Skeletal muscle satellite cell (primary cell): ENCODE results near the gene NDC1.

Experiments
- H3K27me3 ChIP-seq: 2 replicates; pipeline ENCODE4 v1.7.0; 2013; ENCODE audit warnings: low read length; ENCODE audit not compliant: control insufficient read depth, insufficient read depth
- H3K36me3 ChIP-seq: 2 replicates; pipeline ENCODE4 v1.7.0; 2013; ENCODE audit warnings: mild to moderate bottlenecking, control low read depth, low read length; ENCODE audit not compliant: insufficient read depth
- H3K4me1 ChIP-seq: 2 replicates; pipeline ENCODE4 v1.7.0; 2013; ENCODE audit warnings: low read length; ENCODE audit not compliant: control insufficient read depth, insufficient read depth
- H3K4me2 ChIP-seq: 2 replicates; pipeline ENCODE4 v1.7.0; 2013; ENCODE audit warnings: mild to moderate bottlenecking, low read length
- H3K4me3 ChIP-seq: 2 replicates; pipeline ENCODE4 v1.7.0; 2013; ENCODE audit warnings: low read length
- H3K9ac ChIP-seq: 2 replicates; pipeline ENCODE4 v1.7.0; 2013; ENCODE audit warnings: mild to moderate bottlenecking, low read depth, low read length, moderate library complexity
- H3K9me3 ChIP-seq: replicated peaks from 2 replicates; pipeline ENCODE4 v1.7.0; 2013; ENCODE audit warnings: mild to moderate bottlenecking, control low read depth, low read length

NDC1 gene

DNA sequence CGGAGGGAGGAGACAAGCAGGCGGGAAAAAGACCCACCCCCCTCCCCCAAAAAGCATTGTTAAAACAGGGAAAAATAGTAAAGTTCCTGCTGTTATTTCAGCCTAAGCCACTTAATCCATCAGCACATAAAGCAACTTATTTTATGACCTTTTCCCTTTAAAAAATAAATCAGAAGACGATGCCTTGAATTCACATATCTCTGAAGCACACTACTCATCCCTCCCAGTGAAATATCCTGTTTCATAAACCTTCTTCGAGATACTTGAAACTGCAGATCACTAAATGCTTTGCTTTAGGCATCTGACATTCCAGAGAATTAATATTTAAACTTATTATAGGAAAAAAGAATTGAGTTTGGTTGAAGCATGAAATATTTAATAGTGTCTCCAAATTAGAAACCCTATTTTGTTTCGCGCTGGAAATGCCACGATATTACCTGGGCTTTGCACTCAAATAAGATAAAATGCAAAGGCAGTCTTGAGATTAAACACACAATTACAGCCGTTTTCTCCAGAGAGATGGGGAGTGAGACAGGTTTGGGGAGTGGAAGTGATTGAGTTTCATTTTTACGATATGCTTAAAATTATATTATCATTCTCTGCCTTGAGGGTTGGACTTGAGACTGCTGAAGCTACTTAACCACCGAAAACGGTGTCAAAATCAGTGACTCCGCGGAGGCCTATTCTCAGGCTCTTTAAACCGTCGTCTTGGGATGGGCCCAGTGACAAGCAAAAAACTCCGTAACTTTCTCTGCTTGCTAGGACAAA lies 108.5 kb downstream of the NDC1 start:
- H3K36me3 ChIP-seq, result peaks cover 21% of the 10 kb centered on the region
- H3K4me2 ChIP-seq, result no peak overlapping the region
- no peaks in the 10 kb centered on the region for H3K27me3 ChIP-seq
- H3K9me3 ChIP-seq, result no peaks in the 10 kb centered on the region
- H3K9ac ChIP-seq, result no peak overlapping the region
- H3K4me3 ChIP-seq, result no peak overlapping the region
- peaks cover 50% of the 10 kb centered on the region for H3K4me1 ChIP-seq

DNA sequence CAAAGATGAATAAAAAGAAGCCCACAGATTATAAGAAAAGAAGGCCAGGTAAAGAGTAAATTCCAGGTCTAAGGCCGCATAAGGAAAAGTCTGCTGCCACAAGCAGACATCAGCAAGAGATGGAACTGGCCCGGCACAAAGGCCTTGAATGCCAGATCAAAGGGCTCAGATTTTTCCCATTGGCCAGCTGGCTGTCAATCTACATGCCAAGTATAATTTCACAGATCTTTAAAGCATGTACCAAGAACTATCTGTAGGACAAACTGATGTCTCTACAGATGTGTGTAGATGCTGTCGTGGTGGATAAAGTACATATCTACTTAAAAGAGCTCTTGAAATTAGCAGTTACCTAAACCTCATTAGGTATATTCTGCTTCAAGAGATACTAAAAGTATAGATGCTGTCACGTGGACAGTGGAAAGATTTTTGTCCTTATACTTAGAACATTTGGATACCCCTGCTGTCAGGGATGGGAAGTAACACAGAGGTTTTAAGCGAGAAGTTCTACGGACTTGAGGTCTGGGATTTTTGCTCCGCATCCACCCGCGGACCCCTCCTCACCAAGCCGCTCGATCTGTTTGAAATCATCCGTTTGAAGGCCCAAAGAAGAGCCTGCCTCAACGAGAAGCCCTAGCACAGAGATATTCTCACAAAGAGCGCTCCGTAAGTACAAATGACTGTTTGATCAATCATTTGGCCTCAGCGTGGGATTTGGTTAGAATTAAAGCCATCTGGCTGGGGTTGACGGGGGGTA lies 109.2 kb downstream of the NDC1 start:
- Histone ChIP-seq H3K4me1 (peaks cover 43% of the 10 kb centered on the region), H3K9me3 (no peaks in the 10 kb centered on the region), H3K27me3 (no peaks in the 10 kb centered on the region), H3K4me3 (no peak overlapping the region), H3K9ac (no peak overlapping the region), H3K36me3 (peaks cover 21% of the 10 kb centered on the region), H3K4me2 (no peak overlapping the region)

DNA sequence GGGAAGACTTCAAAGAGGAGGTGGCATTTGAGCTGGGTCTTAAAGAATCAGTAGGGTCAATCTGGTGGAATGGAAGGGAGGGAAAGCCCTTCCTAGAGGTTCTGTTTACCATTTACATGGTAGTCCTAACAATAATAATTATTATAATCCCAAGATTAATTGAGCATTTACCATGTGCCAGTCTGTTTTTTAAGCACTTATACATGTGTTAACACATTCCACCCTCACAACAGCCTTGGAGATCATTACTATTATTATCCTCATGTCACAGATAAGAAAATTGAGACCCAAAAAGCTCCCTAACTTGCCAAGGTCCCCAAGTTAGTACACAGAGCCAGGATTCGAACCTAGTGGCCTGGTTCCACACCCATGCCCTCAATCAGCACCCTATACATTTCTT lies 109.9 kb downstream of the NDC1 start:
- Histone ChIP-seq H3K4me1 (peaks cover 36% of the 10 kb centered on the region), H3K9me3 (no peaks in the 10 kb centered on the region), H3K36me3 (peaks cover 22% of the 10 kb centered on the region), H3K4me3 (no peak overlapping the region), H3K4me2 (no peak overlapping the region), H3K27me3 (no peaks in the 10 kb centered on the region), H3K9ac (no peak overlapping the region)

GRCh38 chr1:53727461-53728092 lies 110.5 kb downstream of the NDC1 start:
- H3K4me3 ChIP-seq, result no peak overlapping the region
- H3K36me3 ChIP-seq, result peaks cover 22% of the 10 kb centered on the region
- no peak overlapping the region for H3K4me2 ChIP-seq
- H3K4me1 ChIP-seq, result peaks cover 33% of the 10 kb centered on the region
- no peak overlapping the region for H3K9ac ChIP-seq
- H3K9me3 ChIP-seq, result no peaks in the 10 kb centered on the region
- H3K27me3 ChIP-seq, result no peaks in the 10 kb centered on the region

GRCh38 chr1:53726009-53726600 lies 112.0 kb downstream of the NDC1 start:
- H3K9ac ChIP-seq, result no peak overlapping the region
- no peak overlapping the region for H3K4me2 ChIP-seq
- H3K4me1 ChIP-seq, result peaks cover 24% of the 10 kb centered on the region
- no peak overlapping the region for H3K4me3 ChIP-seq
- no peaks in the 10 kb centered on the region for H3K27me3 ChIP-seq
- no peaks in the 10 kb centered on the region for H3K9me3 ChIP-seq
- peaks cover 22% of the 10 kb centered on the region for H3K36me3 ChIP-seq

GRCh38 chr1:53725238-53725689 lies 112.8 kb downstream of the NDC1 start:
- H3K36me3 ChIP-seq, result peaks cover 25% of the 10 kb centered on the region
- peaks cover 20% of the 10 kb centered on the region for H3K4me1 ChIP-seq
- no peak overlapping the region for H3K9ac ChIP-seq
- no peak overlapping the region for H3K4me2 ChIP-seq
- no peaks in the 10 kb centered on the region for H3K9me3 ChIP-seq
- no peak overlapping the region for H3K4me3 ChIP-seq
- no peaks in the 10 kb centered on the region for H3K27me3 ChIP-seq

GRCh38 chr1:53722025-53722424 lies 116.1 kb downstream of the NDC1 start:
- peaks cover 24% of the 10 kb centered on the region for H3K4me1 ChIP-seq
- no peaks in the 10 kb centered on the region for H3K9me3 ChIP-seq
- no peak overlapping the region for H3K4me3 ChIP-seq
- no peak overlapping the region for H3K9ac ChIP-seq
- H3K27me3 ChIP-seq, result no peaks in the 10 kb centered on the region
- H3K4me2 ChIP-seq, result no peak overlapping the region
- H3K36me3 ChIP-seq, result peaks cover 28% of the 10 kb centered on the region

- Histone ChIP-seq H3K4me2 (no peak overlapping the region), H3K4me1 (peaks cover 24% of the 10 kb centered on the region), H3K36me3 (peaks cover 27% of the 10 kb centered on the region), H3K27me3 (no peaks in the 10 kb centered on the region), H3K9ac (no peak overlapping the region), H3K9me3 (no peaks in the 10 kb centered on the region), H3K4me3 (no peak overlapping the region)
Observed at GRCh38 chr1:53721088-53721487, 117.0 kb downstream of the NDC1 start.

DNA sequence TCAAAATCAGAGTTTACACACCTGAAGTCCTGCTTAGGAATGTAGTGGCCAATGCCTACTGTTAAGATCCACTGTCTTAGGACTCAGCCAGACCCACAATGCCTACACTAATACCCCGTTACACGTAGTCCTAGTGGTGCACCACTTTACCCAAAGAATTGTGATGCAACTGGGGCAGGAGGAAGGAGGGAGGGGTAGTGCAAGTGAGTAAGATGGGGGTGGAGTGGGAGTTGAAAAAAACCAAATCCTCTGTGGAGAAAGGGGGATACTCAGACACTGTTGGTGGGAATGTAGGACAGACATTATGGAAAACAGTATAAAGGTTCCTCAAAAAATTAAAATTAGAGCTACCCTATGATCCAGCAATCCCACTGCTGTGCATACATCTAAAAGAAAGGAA lies 118.6 kb downstream of the NDC1 start:
- Histone ChIP-seq H3K4me2 (no peak overlapping the region), H3K27me3 (no peaks in the 10 kb centered on the region), H3K9me3 (no peaks in the 10 kb centered on the region), H3K4me1 (peaks cover 18% of the 10 kb centered on the region), H3K4me3 (no peak overlapping the region), H3K36me3 (peaks cover 14% of the 10 kb centered on the region), H3K9ac (no peak overlapping the region)

- peaks cover 18% of the 10 kb centered on the region for H3K4me1 ChIP-seq
Observed at GRCh38 chr1:53718443-53718842, 119.7 kb downstream of the NDC1 start.

GRCh38 chr1:53717025-53717804 lies 120.9 kb downstream of the NDC1 start:
- H3K9ac ChIP-seq, result no peak overlapping the region
- H3K9me3 ChIP-seq, result no peaks in the 10 kb centered on the region
- H3K4me1 ChIP-seq, result peaks cover 16% of the 10 kb centered on the region
- H3K27me3 ChIP-seq, result no peaks in the 10 kb centered on the region
- H3K4me3 ChIP-seq, result no peak overlapping the region
- H3K4me2 ChIP-seq, result no peak overlapping the region
- H3K36me3 ChIP-seq, result peaks cover 17% of the 10 kb centered on the region

More at GRCh38 chr1:53718443-53718842, 119.7 kb downstream of the NDC1 start:
- no peaks in the 10 kb centered on the region for H3K9me3 ChIP-seq
- no peak overlapping the region for H3K4me3 ChIP-seq
- H3K36me3 ChIP-seq, result peaks cover 11% of the 10 kb centered on the region
- H3K27me3 ChIP-seq, result no peaks in the 10 kb centered on the region
- no peak overlapping the region for H3K9ac ChIP-seq
- no peak overlapping the region for H3K4me2 ChIP-seq
